GM21576 (cell line): ENCODE measurements around the gene LRRC47.

Experiments used
- ATAC-seq: cut with Tn5 transposase; IDR thresholded peaks from one replicate; pipeline ENCODE4 v1.9.1; 2021; ENCODE audit warnings: mild to moderate bottlenecking, moderate library complexity; ENCODE audit not compliant: unreplicated experiment

LRRC47 gene

GRCh38 chr1:3772715-3773571 is 23.4 kb downstream of the LRRC47 start, which contains the start of gene SMIM1:
TSS of gene SMIM1 (plus strand) at chr1:3772749. CDS start at chr1:3775374, 2,625 bp downstream.
- peak; percentile 18 for ATAC-seq

GRCh38 chr1:3772027-3772714 is 24.1 kb downstream of the LRRC47 start:
- peak; percentile 60 for ATAC-seq

GRCh38 chr1:3771108-3772026 is 24.9 kb downstream of the LRRC47 start:
- no peak for ATAC-seq

- no peak for ATAC-seq
Observed at GRCh38 chr1:3770047-3770765, 26.1 kb downstream of the LRRC47 start.

- no peak for ATAC-seq
Observed at GRCh38 chr1:3768811-3769390, 27.4 kb downstream of the LRRC47 start.

- no peak for ATAC-seq
Observed at GRCh38 chr1:3767328-3767925, 28.9 kb downstream of the LRRC47 start.

- no peak for ATAC-seq
Observed at GRCh38 chr1:3763351-3764125, 32.8 kb downstream of the LRRC47 start.

- ATAC-seq: no peak
Observed at GRCh38 chr1:3762873-3763228, 33.4 kb downstream of the LRRC47 start.

- no peak for ATAC-seq
Observed at GRCh38 chr1:3762151-3762872, 34.0 kb downstream of the LRRC47 start.

- no peak for ATAC-seq
Observed at GRCh38 chr1:3761296-3762010, 34.8 kb downstream of the LRRC47 start.

- ATAC-seq: no peak
Observed at GRCh38 chr1:3759796-3760195, 36.5 kb downstream of the LRRC47 start.

- ATAC-seq: no peak
Observed at GRCh38 chr1:3759164-3759563, 37.1 kb downstream of the LRRC47 start.

- no peak for ATAC-seq
Observed at GRCh38 chr1:3756394-3756793, 39.9 kb downstream of the LRRC47 start.

GRCh38 chr1:3753656-3754454 is 42.4 kb downstream of the LRRC47 start:
- ATAC-seq: no peak

GRCh38 chr1:3752400-3752945 is 43.8 kb downstream of the LRRC47 start, which contains the start of gene CCDC27:
TSS of gene CCDC27 (plus strand) at chr1:3752450. CDS start at chr1:3752482, 32 bp downstream.
- ATAC-seq: no peak

GRCh38 chr1:3750741-3751140 is 45.6 kb downstream of the LRRC47 start:
- ATAC-seq: no peak
